NK-92 (cell line): ENCODE data around the gene NR5A1.

Experiments
- DNase-seq: peaks from one replicate; lab custom pipeline; 2025; ENCODE audit not compliant: unreplicated experiment; lab: John Stamatoyannopoulos, UW

NR5A1 gene

DNA sequence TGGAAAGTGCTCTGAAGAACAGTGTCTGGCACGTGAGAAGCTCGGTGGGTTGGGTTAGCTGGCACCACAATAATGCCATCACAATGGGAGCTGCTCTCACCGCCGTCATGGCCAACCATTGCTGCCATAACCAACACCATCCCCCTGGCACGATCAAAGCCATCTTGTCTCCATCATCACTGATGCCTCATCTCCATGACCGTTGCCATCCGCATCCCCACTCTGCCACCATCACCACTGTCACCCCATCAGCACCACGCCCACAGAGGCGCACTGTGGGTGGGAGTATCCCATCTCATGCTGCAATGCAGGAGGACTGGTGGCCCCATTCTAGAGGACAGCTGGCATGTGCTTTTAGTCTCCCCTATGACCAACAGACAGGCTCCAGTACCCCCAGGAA is 23.7 kb downstream of the NR5A1 start:
- DNase-seq = no peak

DNA sequence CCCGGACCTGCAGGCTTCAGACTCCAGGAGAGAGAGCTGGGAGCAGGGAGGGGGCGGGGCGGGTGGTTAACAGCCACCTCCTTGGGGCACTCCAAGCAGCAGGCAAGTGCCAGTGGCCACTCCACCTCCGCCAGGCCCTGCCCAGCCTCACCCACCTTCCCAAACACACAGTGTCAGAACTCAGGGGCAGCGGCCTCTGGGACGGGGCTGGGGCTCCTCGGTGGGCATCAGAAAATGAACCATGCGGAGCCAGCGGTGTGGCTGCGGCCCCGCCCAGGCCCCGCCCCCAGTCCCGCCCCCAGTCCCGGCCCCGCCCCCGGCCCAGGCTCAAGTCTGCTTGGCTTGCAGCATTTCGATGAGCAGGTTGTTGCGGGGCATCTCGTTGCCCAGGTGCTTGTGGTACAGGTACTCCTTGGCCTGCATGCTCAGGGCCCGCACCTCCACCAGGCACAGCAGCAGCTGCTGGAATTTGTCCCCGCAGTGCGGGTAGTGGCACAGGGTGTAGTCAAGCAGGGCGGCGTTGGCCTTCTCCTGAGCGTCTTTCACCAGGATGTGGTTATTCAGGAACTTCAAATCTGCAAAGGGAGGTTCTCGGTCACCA is 24.7 kb downstream of the NR5A1 start:
- no peak for DNase-seq

GRCh38 chr9:124481115-124481514 is 26.1 kb downstream of the NR5A1 start:
- no peak for DNase-seq

DNA sequence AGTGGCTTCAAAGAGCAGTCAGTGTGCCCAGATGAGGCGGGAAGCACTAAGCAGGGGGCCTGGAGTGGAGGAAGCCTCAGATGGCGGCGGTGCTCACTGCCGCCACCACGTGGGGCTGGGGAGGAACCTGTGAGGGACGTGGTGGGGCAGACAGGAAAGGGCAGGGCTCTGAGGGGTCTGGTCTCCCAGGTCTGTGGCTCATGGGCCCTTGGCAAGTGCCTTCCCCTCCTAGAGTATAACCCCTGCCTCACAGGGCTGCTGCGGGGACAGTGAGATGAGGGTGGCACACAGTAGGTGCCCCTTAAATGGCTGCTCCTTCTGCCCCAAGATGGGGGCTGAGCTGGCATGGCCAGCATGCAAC is 26.6 kb downstream of the NR5A1 start:
- DNase-seq = no peak

- no peak for DNase-seq
Observed at GRCh38 chr9:124479947-124480620, 27.1 kb downstream of the NR5A1 start.

GRCh38 chr9:124479371-124479770 is 27.8 kb downstream of the NR5A1 start:
- no peak for DNase-seq

- no peak for DNase-seq
Observed at GRCh38 chr9:124478354-124478753, 28.8 kb downstream of the NR5A1 start.

DNA sequence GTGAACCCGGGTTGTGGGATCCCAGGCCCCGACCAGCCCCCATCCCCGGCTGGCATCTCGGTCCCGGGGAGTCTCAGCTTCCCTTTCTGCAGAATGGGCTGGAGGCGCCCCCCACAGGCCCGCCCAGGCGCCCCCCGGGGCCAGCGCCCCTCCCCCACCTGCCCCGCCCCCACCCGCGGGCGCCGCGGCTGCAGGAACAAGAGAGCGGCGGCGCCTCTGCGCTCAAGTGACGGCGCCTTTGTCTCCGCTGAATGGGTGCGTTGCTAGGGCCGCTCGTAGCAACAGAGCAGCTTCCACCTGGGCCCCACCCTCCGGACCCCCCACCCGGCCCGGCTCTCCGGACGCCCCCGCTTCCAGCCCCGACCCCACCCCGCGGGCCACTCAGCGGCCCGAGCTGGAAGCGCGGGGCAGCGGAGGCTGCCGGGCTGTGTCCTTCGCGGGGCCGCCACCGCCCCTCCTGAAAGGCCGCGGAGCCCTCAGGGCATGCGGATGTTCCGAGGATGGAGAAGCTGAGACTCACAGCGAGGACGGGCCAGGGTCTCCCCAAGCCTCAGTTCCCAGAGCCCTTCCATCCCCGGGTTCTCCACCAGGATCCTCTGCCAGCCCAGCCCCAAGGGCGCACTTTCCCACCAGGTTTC is 29.4 kb downstream of the NR5A1 start:
- no peak for DNase-seq

GRCh38 chr9:124477211-124477647 is 30.0 kb downstream of the NR5A1 start:
- no peak for DNase-seq

- DNase-seq = no peak
Observed at GRCh38 chr9:124475868-124476690, 31.1 kb downstream of the NR5A1 start.

DNA sequence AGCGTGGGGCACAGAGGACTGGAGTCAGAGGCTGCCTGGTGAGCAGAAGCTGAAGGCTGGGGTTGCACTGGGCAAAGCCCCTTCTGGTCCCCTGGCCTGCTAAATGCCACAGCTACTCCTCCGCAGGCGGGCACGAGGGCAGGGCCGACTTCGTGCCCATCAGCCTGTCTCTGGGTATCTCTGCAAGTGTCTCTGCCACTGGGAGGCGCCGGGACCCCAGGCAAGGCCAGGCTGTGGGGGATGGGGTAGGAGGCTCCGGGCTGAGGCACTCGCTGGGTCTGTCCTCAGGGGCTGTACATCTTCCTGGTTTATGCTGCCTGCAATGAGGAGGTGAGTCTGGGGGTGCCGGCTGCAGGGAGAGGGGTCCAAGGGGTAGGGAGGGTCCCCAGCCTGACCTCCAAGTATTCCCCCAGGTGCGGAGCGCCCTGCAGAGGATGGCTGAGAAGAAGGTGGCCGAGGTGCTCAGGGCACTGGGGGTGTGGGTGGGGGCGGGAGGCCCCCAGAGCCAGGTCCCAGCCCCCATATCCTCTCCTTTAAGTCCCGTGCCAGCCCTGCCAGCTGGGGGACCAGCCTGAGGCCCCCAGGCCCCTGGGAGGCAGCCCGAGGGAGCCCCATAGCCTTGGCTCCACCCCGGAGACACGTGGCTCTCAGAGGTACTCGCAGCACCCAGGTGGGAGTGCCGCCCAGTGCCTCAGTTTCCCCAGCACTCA is 31.9 kb downstream of the NR5A1 start:
- no peak for DNase-seq

DNA sequence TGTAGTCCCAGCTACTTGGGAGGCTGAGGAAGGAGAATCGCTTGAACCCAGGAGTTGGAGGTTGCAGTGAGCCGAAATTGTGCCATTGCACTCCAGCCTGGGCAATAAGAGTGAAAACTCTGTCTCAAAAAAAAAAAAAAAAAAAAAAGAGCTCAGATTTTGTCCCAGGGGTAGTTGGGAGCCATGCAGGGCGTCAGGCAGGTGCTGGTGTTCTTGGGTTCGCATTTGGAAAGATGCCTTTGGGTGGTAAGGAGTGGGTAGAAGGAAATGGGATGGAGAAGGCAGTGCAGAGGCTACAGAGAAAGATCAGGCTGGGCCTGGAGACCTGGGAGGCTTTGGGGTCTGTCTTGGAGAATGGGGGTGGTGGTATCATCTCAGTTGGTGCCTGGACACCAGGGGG is 33.0 kb downstream of the NR5A1 start:
- no peak for DNase-seq

GRCh38 chr9:124473310-124473709 is 33.9 kb downstream of the NR5A1 start:
- no peak for DNase-seq

GRCh38 chr9:124472770-124473169 is 34.4 kb downstream of the NR5A1 start:
- DNase-seq = no peak

GRCh38 chr9:124471761-124472160 is 35.4 kb downstream of the NR5A1 start:
- DNase-seq = no peak

DNA sequence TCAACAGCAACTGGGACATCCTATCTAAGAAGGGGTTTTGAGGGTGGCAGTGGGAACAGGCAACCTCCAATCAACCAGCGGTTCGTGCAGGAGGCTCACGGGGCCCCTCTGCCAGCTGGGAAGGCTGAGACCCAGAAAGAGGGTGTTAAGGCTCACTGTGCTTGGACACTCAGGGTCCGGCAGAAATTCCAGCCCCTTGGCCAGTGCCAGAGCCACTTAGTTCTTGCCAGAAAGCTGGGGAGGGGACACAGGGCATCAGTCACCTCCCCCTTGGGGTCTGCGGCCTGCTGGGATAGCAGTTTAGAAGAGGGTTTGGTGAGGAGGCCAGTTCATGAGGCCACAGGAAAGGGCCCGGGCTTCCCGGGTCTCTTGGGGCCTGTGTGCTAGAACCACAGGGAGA is 36.5 kb downstream of the NR5A1 start:
- DNase-seq = no peak

DNA sequence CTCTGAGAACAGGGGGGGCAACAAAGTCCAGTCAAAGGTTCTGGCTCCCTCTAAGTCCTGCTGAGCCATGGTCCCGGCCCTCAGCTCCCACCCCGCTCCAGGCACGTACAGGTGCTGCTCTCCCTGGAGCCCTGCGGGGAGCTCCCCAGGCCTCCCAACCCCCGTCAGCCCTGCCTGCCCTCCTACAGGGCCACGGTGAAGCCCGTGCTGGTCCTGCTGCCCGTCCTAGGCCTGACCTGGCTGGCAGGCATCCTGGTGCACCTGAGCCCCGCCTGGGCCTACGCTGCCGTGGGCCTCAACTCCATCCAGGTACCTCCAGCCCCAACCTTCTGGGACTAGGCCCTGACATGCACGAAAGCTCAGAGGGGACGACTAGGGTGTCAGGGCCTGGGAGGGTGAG is 36.9 kb downstream of the NR5A1 start:
- DNase-seq = no peak

GRCh38 chr9:124469011-124469832 is 38.0 kb downstream of the NR5A1 start:
- no peak for DNase-seq

- no peak for DNase-seq
Observed at GRCh38 chr9:124468061-124468740, 39.0 kb downstream of the NR5A1 start.
